Left cardiac atrium (tissue), 4 donors: ENCODE measurements around the gene ARRB1. TPM values are rescaled to one million over a fixed set of nuclear protein-coding genes. Genes with fewer than 3 reads are reported as not detected.
"Not testable (repeated sequence)": the region's sequence is repeated elsewhere in the genome, so short reads cannot be mapped to it uniquely, and the experiment has no call there.

Experiments
- ATAC-seq, 2 donors: fragments of 200-7000 bp; cut with Tn5 transposase; one replicate each; pipeline ENCODE4 v1.9.1; 2020; ENCODE audit warnings: mild to moderate bottlenecking in 2 of 2, moderate library complexity in 2 of 2
- DNase-seq: peaks from one replicate; pipeline ENCODE4 v3.0.0-alpha.2; 2020
- intact Hi-C, 2 donors: fragments of 100-400 bp; cut with DNase I; formaldehyde crosslinking; loops; one replicate each; pipeline versions ENCODE4 v1.14.1 to v1.15.1; 2022 to 2023
- total RNA-seq, 2 donors: library from RNA; stranded (reverse); fragmentation: NEBNext Ultra II Directional; extraction: Animal tissue kit (Norgen Biotek cat#: 25700); gene quantifications; one replicate each; pipeline ENCODE4 v1.2.1, GENCODE V29; 2021
- donor health status: DM: no; HTN: yes; CAD: no.
- donor health status: DM: no; HTN: yes; CAD: no; lungs with severe emphysema.
- donor health status: DM: yes; HTN: yes; CAD: no.
- donor health status: Dilated cardiomyopathy.

ARRB1 gene
- total RNA-seq, 2 donors from 2014 or later = 28.4 to 39.4 TPM

GRCh38 chr11:75330886-75331285, 20.6 kb downstream of the ARRB1 start:
- intact Hi-C loops, DNase-seq, ATAC-seq: not testable (repeated sequence)

GRCh38 chr11:75330291-75330690, 21.2 kb downstream of the ARRB1 start:
- DNase-seq (no peak), ATAC-seq (no peak)
- intact Hi-C loops = no loop called here

GRCh38 chr11:75328426-75329277, 22.8 kb downstream of the ARRB1 start:
- ATAC-seq (peak; percentile 71 to 83), DNase-seq (peak; percentile 72)
- intact Hi-C loops = loop anchor here (1.0 to 5.0 kb wide), 3 partner anchors 46 to 56 kb away; no protein-coding TSS in a partner anchor

- ATAC-seq = peak in 1 of 2 donors; percentile 63
- DNase-seq = no peak
- intact Hi-C loops = loop anchor here (5.0 kb wide), 2 partner anchors 44 to 56 kb away; no protein-coding TSS in a partner anchor
Observed at GRCh38 chr11:75326439-75326810, 25.0 kb downstream of the ARRB1 start.

GRCh38 chr11:75325713-75326438, 25.6 kb downstream of the ARRB1 start:
- intact Hi-C loops = loop anchor here (5.0 kb wide), 2 partner anchors 44 to 56 kb away; no protein-coding TSS in a partner anchor
- DNase-seq (peak; percentile 85), ATAC-seq (peak; percentile 62 to 94)

GRCh38 chr11:75324740-75325139, 26.7 kb downstream of the ARRB1 start:
- no peak for ATAC-seq
- intact Hi-C loops = loop anchor here (5.0 kb wide), 2 partner anchors 42 to 58 kb away; no protein-coding TSS in a partner anchor
- no peak for DNase-seq

GRCh38 chr11:75324189-75324588, 27.3 kb downstream of the ARRB1 start:
- no peak for DNase-seq
- intact Hi-C loops = no loop called here

GRCh38 chr11:75323609-75324008, 27.9 kb downstream of the ARRB1 start:
- ATAC-seq (no peak), DNase-seq (no peak)
- intact Hi-C loops = no loop called here

More at GRCh38 chr11:75324189-75324588, 27.3 kb downstream of the ARRB1 start:
- no peak for ATAC-seq

- DNase-seq = peak; percentile 4
- ATAC-seq = no peak
Observed at GRCh38 chr11:75320643-75321042, 30.8 kb downstream of the ARRB1 start.

GRCh38 chr11:75320046-75320618, 31.3 kb downstream of the ARRB1 start:
- ATAC-seq (peak; percentile 20 to 48), DNase-seq (peak; percentile 20)
- intact Hi-C loops = no loop called here

More at GRCh38 chr11:75320643-75321042, 30.8 kb downstream of the ARRB1 start:
- intact Hi-C loops = no loop called here

GRCh38 chr11:75319035-75319877, 32.2 kb downstream of the ARRB1 start:
- intact Hi-C loops = no loop called here
- DNase-seq = no peak

GRCh38 chr11:75317446-75318122, 33.9 kb downstream of the ARRB1 start:
- intact Hi-C loops = no loop called here
- no peak for ATAC-seq
- DNase-seq = no peak

More at GRCh38 chr11:75319035-75319877, 32.2 kb downstream of the ARRB1 start:
- ATAC-seq = peak in 1 of 2 donors; percentile 71

- DNase-seq (no peak), ATAC-seq (no peak)
- intact Hi-C loops = no loop called here
Observed at GRCh38 chr11:75315439-75315805, 36.0 kb downstream of the ARRB1 start.

GRCh38 chr11:75314771-75315438, 36.6 kb downstream of the ARRB1 start:
- intact Hi-C loops = no loop called here
- ATAC-seq (no peak), DNase-seq (no peak)

GRCh38 chr11:75313513-75314272, 37.8 kb downstream of the ARRB1 start:
- ATAC-seq = peak; percentile 55 to 63
- intact Hi-C loops = no loop called here
- DNase-seq = peak; percentile 74

- ATAC-seq (no peak), DNase-seq (no peak)
- intact Hi-C loops = no loop called here
Observed at GRCh38 chr11:75312346-75312745, 39.1 kb downstream of the ARRB1 start.

GRCh38 chr11:75311858-75312288, 39.6 kb downstream of the ARRB1 start:
- peak; percentile 86 for DNase-seq
- ATAC-seq = peak; percentile 83 to 90
- intact Hi-C loops = no loop called here
